SK-N-MC (cell line): ENCODE measurements around the gene ME1.
"Not testable (repeated sequence)": the region's sequence is repeated elsewhere in the genome, so short reads cannot be mapped to it uniquely, and the experiment has no call there.

Experiments used
- DNase-seq: peaks from one replicate; pipeline ENCODE4 v3.0.0-alpha.2; 2011; ENCODE audit warnings: low read depth, low spot score
- H3K27ac ChIP-seq: fragments of 200-600 bp; sonication (generic); 2 replicates; pipeline ENCODE4 v1.5.1; 2016; ENCODE audit warnings: mixed run types
- H3K36me3 ChIP-seq: fragments of 200-600 bp; sonication (generic); 2 replicates; pipeline ENCODE4 v1.6.1; 2017; ENCODE audit warnings: antibody characterized with exemption, low read length, mixed read lengths; ENCODE audit not compliant: insufficient read depth
- H3K4me3 ChIP-seq: fragments of 200-600 bp; sonication (generic); 2 replicates; pipeline ENCODE4 v1.5.1; 2016
- H3K9ac ChIP-seq: fragments of 200-600 bp; sonication (generic); 2 replicates; pipeline ENCODE4 v1.8.0; 2017; ENCODE audit warnings: mixed run types, mixed read lengths; ENCODE audit not compliant: insufficient read length
- H3K9me3 ChIP-seq: fragments of 200-600 bp; sonication (generic); 2 replicates; pipeline ENCODE4 v1.6.1; 2017; ENCODE audit warnings: low read depth, mild to moderate bottlenecking, antibody characterized with exemption, low read length, moderate library complexity, mixed read lengths
- EZH2 ChIP-seq: fragments of 200-600 bp; sonication (generic); IDR thresholded peaks from one replicate; pipeline ENCODE4 v1.6.1; 2017; ENCODE audit warnings: antibody characterized with exemption
- FOXP2 ChIP-seq: optimal IDR thresholded peaks from 2 replicates; pipeline ENCODE3; 2011; ENCODE audit warnings: mild to moderate bottlenecking, moderate library complexity; ENCODE audit not compliant: insufficient read depth; ENCODE audit errors: extremely low read length, control extremely low read depth
- POLR2AphosphoS5 ChIP-seq: IDR thresholded peaks from 2 replicates; pipeline ENCODE4 v1.6.1; 2012; ENCODE audit warnings: mild to moderate bottlenecking, low read depth, low read length, borderline replicate concordance

ME1 gene

GRCh38 chr6:83381949-83382348 lies 48.9 kb downstream of the ME1 start:
- no peak for DNase-seq
- Histone ChIP-seq H3K4me3 (peak overlapping the region; percentile 23; the same call in 1 of the 2 replicates), H3K36me3 (no peaks in the 10 kb centered on the region), H3K9ac (peak overlapping the region; percentile 4), H3K9me3 (no peaks in the 10 kb centered on the region), H3K27ac (peak overlapping the region; percentile 87)
- TF ChIP-seq POLR2AphosphoS5: no peak
- TF ChIP-seq FOXP2: no peak
- no peak for TF ChIP-seq EZH2

DNA sequence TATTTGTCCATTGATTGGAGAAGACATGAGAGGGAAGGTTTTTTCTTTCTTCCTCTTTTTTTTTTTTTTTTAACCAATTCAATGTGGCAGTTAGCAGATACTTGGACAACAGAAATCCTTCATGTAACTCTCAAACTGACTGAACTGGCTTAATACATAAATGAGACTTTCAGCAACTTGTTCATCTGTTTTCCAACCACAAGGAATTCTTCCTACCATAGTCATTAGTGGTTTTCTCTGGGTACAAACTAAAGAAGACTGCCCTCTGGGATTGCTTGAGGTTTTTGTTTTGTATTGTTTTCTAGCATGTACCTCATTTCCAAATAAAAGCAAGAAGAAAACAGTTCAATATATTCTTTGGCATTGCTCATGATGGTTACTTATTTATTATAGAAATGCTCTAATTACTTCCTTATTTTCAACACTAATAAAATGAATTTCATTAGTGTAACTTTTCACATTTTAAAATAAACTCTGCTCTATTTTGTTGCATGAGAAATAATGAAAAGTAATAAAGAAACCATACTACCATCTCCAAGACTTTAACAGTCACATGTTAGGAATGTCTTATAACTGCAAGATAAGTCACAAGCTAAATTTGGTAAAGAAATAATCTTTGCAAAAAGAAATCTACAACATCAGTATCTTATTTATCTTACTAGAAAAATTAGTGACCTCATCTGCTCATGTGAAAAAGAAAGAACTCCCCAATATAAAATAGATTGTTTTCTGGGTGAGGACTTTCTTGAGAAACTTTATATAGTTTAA lies 52.0 kb downstream of the ME1 start:
- TF ChIP-seq POLR2AphosphoS5 (no peak), FOXP2 (no peak)
- Histone ChIP-seq H3K27ac (peak overlapping the region; percentile 38; the same call in 1 of the 2 replicates), H3K9ac (no peak overlapping the region), H3K4me3 (no peak overlapping the region), H3K9me3 (no peaks in the 10 kb centered on the region), H3K36me3 (no peaks in the 10 kb centered on the region; the same call in 1 of the 2 replicates)
- no peak for DNase-seq

- no peak for DNase-seq
- Histone ChIP-seq H3K27ac (peak overlapping the region; percentile 97), H3K9ac (peak overlapping the region; percentile 35), H3K36me3 (no peaks in the 10 kb centered on the region; the same call in 1 of the 2 replicates), H3K9me3 (no peaks in the 10 kb centered on the region), H3K4me3 (peak overlapping the region; percentile 26)
- no peak for TF ChIP-seq EZH2
- TF ChIP-seq FOXP2: no peak
- no peak for TF ChIP-seq POLR2AphosphoS5
Observed at GRCh38 chr6:83371423-83371822, 59.4 kb downstream of the ME1 start.

GRCh38 chr6:83370567-83370966 lies 60.3 kb downstream of the ME1 start:
- H3K4me3 ChIP-seq: peak overlapping the region; percentile 62
- H3K9ac ChIP-seq: peak overlapping the region; percentile 42
- H3K27ac ChIP-seq: peak overlapping the region; percentile 97
- H3K9me3 ChIP-seq: no peaks in the 10 kb centered on the region
- DNase-seq: no peak
- H3K36me3 ChIP-seq: no peaks in the 10 kb centered on the region; the same call in 1 of the 2 replicates
- no peak for TF ChIP-seq EZH2
- no peak for TF ChIP-seq POLR2AphosphoS5
- no peak for TF ChIP-seq FOXP2

DNA sequence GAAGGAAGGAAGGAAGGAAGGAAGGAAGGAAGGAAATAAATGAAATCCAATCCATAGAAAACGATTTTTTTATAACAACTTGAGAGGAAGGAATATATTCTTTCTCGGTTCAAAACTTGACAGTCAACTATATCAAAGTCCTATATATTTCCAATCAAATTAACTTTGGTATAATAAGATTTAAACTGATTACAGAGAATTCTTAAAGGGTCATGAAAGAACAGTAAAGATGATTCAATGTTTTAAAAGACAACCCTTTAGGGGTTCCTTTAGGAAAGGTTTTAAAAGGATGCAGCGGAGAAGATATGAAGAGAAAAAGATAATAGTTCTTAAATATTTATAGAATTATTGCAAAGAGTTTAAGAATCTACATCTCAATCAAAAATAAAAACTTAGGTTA lies 61.2 kb downstream of the ME1 start:
- peak overlapping the region; percentile 97 for H3K27ac ChIP-seq
- DNase-seq: peak; percentile 62
- no peak overlapping the region for H3K9ac ChIP-seq
- H3K9me3 ChIP-seq: no peaks in the 10 kb centered on the region
- no peaks in the 10 kb centered on the region for H3K36me3 ChIP-seq
- no peak for TF ChIP-seq FOXP2
- no peak; the same call in 1 of the 2 replicates for TF ChIP-seq POLR2AphosphoS5
- TF ChIP-seq EZH2: no peak
- H3K4me3 ChIP-seq: peak overlapping the region; percentile 62; the same call in 1 of the 2 replicates

- TF ChIP-seq POLR2AphosphoS5 (no peak), FOXP2 (no peak)
- DNase-seq: no peak
- H3K9ac ChIP-seq: no peak overlapping the region
- H3K4me3 ChIP-seq: no peak overlapping the region
- peak overlapping the region; percentile 97 for H3K27ac ChIP-seq
- H3K36me3 ChIP-seq: no peaks in the 10 kb centered on the region
- H3K9me3 ChIP-seq: no peaks in the 10 kb centered on the region
Observed at GRCh38 chr6:83368577-83368976, 62.3 kb downstream of the ME1 start.

- no peak for DNase-seq
- Histone ChIP-seq H3K9me3 (no peaks in the 10 kb centered on the region), H3K27ac (peak overlapping the region; percentile 97; the same call in 1 of the 2 replicates), H3K9ac (no peak overlapping the region), H3K36me3 (no peaks in the 10 kb centered on the region), H3K4me3 (no peak overlapping the region)
- no peak for TF ChIP-seq FOXP2
- no peak for TF ChIP-seq EZH2
- TF ChIP-seq POLR2AphosphoS5: no peak
Observed at GRCh38 chr6:83367104-83367503, 63.7 kb downstream of the ME1 start.

GRCh38 chr6:83365931-83366330 lies 64.9 kb downstream of the ME1 start:
- H3K27ac ChIP-seq: peak overlapping the region; percentile 45; the same call in 1 of the 2 replicates
- DNase-seq: no peak

GRCh38 chr6:83362349-83362748 lies 68.5 kb downstream of the ME1 start:
- not testable (repeated sequence) for H3K9ac ChIP-seq, H3K27ac ChIP-seq, DNase-seq, H3K36me3 ChIP-seq, H3K9me3 ChIP-seq, H3K4me3 ChIP-seq

More at GRCh38 chr6:83365931-83366330, 64.9 kb downstream of the ME1 start:
- Histone ChIP-seq H3K9ac (no peak overlapping the region), H3K36me3 (no peaks in the 10 kb centered on the region), H3K4me3 (no peak overlapping the region), H3K9me3 (no peaks in the 10 kb centered on the region)
- TF ChIP-seq POLR2AphosphoS5: no peak
- TF ChIP-seq EZH2: no peak
- TF ChIP-seq FOXP2: no peak
